Left renal pelvis (tissue), 4 donors: ENCODE measurements around the gene NXPH4. TPM values are rescaled to one million over a fixed set of nuclear protein-coding genes. Genes with fewer than 3 reads are reported as not detected.
A peak's percentile ranks its signal among the peaks of the same experiment; 100 is the strongest.

Source experiments
- DNase-seq, 4 donors: peaks; one replicate each; pipeline ENCODE4 v3.0.0-alpha.2; 2013; ENCODE audit warnings: low read depth in 4 of 4, low spot score in 3 of 4
- polyA plus RNA-seq, 4 donors: library from polyadenylated mRNA; unstranded; fragments of 120-200 nt; gene quantifications; one replicate each; pipeline ENCODE4 v1.2.1, GENCODE V29; 2013; ENCODE audit not compliant: insufficient read length in 4 of 4

NXPH4 gene
- polyA plus RNA-seq = 1 to 10 TPM; 3.2 to 6.5 (median 4.1) TPM

DNA sequence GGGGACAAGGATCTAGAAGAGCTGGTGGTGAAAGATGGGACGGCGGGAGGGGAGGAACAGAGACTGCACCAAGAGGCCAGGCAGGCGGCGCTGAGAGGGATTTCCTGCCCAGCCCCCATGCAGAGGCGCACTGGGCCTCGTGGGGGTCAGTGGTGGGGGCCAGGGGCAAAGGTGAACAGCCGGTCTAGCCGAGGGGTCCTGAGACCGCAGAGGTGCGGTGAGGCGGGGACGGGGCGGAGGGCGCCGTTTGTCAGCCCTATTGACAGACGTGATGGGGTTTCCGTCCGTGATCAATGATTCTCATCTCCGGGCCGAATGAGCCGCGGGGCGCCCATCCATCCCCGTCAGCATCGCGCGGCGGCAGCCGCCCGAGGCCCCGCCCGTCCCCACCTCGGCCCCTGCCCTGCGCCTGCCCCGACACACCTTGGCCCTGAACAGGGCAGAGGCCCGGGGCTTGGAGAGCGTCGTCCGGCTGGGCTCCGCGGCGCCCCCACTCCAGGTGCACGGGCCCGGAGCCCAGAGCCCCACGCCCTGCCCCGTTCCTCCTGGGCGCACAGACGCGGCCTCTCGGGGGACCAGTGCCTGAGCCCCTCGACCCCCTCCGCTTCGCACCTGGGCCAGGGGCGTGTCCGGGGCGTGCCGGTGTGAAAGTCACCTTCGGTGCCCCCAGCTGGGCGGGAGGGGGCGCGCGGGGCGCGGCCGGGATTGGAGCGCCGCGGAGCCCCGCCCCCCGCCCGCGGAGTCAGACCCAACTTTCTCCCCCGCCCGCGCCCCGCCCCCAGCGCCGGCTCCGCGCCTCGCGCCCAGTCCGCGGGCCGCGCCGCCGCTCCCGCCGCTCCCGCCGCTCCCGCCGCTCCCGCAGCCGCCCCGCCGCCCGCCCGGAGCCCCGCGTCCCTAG is at the start of gene NXPH4:
TSS of gene NXPH4 (plus strand) at position 781 of the 898 bp plus-strand sequence. CDS start 176 bp downstream, outside the sequence.
- DNase-seq = no peak

DNA sequence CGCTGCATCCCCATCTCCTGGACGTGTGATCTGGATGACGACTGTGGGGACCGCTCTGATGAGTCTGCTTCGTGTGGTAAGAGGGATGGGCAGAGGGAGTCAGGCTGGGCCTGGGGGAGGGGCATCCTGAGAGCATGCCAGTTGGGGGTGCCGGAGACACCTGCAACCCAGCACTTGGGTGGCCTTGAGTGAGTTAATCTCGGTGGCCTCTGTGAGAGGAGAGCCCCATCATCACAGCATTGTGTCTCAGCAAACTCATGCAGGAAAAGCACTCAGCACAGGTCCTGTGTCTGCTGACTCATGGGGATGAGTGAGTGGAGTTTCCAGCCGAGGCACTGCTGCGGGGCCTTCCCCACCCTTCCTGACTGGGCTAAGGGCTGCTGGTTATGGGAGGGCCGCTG is 49.6 kb upstream of the NXPH4 start:
- DNase-seq = no peak

DNA sequence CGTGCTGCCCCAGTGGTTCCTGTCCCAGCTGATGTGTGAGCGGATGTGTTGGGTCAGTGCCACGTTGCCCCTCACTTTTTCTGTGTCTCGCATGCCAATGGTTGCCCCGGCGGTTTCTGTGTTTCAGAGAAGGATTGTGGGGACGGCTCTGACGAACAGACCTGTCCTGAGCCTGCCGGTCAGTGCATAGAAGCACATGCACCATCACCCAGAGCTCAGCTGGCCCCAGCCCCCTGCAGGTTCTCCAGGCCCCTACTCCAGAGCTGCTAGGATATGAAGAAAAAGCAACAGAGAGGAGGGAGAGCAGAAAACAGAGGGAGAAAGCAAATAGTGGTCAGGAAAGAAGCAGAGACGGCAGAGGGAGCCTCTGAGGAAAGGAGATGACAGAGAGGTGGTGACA is 48.5 kb upstream of the NXPH4 start:
- no peak for DNase-seq

- no peak for DNase-seq
These were observed 47.4 kb upstream of the NXPH4 start for GRCh38 chr12:57169046-57169795.

DNA sequence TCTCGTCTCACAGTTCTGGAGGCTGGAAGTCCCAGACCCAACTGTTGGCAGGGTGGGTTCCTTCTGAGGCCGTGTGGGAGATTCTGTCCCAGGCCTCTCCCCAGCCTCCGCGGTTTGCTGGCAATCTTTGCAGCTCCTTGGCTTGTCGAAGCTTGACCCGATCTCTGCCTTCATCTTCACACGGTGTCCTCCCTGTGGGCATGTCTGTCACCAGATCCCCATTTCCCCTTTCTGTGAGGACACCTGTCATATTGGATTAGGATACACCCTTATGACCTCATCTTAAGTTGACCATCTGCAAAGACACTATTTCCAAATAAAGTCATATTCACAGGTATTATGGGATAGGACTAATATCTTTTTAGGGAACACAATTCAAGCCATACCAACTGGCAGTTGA is 46.6 kb upstream of the NXPH4 start:
- no peak for DNase-seq

DNA sequence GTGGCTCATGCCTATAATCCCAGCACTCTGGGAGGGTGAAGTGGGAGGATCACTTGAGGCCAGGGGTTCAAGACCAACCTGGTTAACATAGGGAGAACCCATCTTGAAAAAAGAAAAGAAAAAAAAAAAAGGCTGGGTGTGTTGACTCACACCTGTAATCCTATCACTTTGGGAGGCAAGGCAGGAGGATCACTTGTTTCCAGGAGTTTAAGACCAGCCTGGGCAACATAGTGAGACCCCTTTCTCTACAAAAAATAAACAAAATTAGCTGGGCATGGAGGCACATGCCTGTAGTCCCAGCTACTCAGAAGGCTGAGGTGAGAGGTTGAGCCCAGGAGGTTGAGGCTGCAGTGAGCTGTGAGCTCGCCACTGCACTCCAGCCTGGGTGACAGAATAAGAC is 46.2 kb upstream of the NXPH4 start:
- no peak for DNase-seq

- no peak for DNase-seq
These were observed 45.7 kb upstream of the NXPH4 start for GRCh38 chr12:57170927-57171326.

DNA sequence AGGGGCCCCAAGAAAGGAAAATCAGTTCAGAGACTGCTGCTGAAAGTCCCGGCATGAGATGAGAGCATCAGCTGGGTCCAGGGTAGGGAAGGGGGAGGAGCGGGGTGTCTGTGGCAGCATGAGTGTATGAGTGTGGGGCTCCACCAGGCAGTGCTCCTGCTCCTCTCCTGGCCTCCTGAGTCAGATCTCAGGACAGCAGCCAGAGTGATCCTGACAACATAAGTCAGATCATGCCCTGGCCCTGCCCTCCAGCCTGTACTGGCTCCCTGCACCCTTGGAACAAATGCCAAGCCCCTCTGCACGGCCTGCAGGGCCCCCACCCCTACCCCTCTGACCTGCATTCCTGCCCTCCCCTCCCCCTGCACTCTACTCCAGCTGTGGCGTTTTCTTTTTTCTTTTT is 44.9 kb upstream of the NXPH4 start:
- no peak for DNase-seq

DNA sequence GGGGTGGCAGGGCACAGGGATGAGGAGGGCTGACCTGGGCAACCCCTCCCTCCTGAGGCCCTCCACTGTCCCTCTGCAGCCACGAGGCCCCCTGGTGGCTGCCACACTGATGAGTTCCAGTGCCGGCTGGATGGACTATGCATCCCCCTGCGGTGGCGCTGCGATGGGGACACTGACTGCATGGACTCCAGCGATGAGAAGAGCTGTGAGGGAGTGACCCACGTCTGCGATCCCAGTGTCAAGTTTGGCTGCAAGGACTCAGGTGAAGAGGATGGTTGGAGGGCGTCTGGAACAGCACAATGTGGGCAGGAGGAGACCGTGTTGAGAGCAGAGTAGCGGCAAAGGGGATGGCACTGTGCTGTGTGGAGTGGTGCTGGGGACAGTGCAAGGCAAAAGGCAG is 43.5 kb upstream of the NXPH4 start:
- DNase-seq = no peak

GRCh38 chr12:57173683-57174082 is 42.9 kb upstream of the NXPH4 start:
- DNase-seq = no peak

GRCh38 chr12:57175428-57176138 is 41.0 kb upstream of the NXPH4 start:
- DNase-seq = peak in 3 of 4 donors; percentile 18 to 43 (median 23)

DNA sequence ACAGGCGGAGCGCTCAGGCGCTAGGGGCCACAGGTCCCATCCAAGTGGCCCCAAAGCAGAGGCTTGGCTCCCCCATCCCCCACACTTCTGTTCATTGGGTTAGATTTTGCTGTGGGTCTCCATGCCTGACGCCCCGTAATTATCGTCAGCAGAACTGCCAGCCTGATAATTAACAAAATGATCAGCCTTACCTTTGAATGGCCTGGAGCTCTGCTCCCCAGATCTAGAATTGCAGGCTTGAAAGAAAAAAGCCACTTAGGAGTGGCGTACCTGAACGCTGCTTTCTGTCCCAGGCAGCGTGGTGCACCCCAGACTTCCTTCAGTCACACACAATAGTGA is 40.5 kb upstream of the NXPH4 start:
- DNase-seq = no peak

DNA sequence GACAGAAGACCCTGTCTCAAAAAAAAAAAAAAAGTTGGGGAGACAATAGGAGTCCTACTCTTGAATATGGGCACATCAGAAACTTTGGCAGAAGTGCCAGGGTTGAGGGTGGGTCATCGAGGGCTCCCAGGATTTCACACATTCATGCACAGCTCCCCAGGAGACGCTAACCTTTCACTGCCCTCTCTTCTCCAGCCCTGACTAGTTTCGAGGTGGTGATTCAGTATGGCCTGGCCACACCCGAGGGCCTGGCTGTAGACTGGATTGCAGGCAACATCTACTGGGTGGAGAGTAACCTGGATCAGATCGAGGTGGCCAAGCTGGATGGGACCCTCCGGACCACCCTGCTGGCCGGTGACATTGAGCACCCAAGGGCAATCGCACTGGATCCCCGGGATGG is 39.7 kb upstream of the NXPH4 start:
- DNase-seq = no peak

- DNase-seq = no peak
These were observed 39.2 kb upstream of the NXPH4 start for GRCh38 chr12:57177354-57177753.

- DNase-seq = no peak
These were observed 38.4 kb upstream of the NXPH4 start for GRCh38 chr12:57178213-57178612.

DNA sequence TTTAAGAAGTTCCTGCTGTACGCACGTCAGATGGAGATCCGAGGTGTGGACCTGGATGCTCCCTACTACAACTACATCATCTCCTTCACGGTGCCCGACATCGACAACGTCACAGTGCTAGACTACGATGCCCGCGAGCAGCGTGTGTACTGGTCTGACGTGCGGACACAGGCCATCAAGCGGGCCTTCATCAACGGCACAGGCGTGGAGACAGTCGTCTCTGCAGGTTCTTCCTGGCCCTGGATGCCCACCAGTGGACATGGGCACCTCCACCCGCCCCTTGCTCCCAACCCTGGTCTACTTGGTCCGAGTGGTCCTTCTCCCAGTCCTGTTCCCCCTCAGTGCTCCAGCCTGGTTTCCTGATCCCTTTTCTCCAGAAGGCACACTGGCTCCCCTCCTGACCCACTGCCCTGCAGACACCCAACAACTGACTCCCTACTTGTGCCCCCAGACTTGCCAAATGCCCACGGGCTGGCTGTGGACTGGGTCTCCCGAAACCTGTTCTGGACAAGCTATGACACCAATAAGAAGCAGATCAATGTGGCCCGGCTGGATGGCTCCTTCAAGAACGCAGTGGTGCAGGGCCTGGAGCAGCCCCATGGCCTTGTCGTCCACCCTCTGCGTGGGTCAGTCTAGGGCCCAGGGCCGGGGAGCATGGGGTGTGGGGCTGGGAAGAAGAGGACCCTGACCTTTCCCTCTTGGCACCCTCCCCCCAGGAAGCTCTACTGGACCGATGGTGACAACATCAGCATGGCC is 37.1 kb upstream of the NXPH4 start:
- no peak for DNase-seq

- DNase-seq = no peak
These were observed 36.1 kb upstream of the NXPH4 start for GRCh38 chr12:57180321-57180989.

DNA sequence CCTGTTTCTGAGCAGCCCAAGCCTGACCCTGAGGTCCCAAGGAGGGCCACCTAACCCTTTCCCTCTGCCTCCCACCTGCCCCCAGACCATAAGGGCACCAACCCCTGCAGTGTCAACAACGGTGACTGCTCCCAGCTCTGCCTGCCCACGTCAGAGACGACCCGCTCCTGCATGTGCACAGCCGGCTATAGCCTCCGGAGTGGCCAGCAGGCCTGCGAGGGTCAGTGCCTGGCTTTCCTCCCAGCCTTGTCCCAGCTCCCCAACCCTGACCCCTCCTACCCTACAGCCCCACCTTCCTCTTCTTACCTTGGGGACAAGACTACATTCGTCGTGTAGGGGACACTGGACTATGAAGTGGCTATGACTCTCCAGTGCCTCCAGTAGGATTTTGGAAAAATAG is 35.5 kb upstream of the NXPH4 start:
- no peak for DNase-seq

DNA sequence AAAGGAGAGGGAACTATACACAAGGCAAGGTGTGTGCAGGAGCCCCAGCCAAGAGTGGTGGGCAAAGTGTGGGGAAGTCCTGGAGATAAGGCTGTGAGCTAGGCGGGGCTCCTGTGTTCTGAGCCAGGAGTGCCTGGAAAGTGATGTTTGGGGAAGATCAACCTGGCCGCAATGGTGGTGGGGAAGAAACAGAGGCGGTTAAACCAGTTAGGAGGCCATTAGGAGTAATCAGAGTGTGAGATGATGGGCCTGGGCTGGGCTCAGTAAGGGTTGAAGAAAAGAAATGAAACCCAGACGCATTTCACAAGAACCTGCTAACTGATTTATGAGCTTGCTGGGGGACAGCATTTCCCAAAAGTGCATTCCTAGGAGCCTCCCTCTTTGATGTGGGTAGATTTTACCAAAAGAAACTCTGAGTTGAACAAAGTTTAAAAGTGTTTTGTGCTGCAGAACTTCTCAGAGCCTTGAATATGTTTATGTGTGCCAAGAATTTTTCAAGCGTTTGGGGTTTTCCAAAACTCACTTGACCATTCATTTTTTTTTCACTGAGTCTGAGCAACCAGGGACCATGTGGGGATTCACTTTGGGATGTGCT is 34.9 kb upstream of the NXPH4 start:
- no peak for DNase-seq
